NCI-H460 (cell line): ENCODE data around the gene OR2G2. TPM values are rescaled to one million over a fixed set of nuclear protein-coding genes. Genes with fewer than 3 reads are reported as not detected.

Experiments
- small RNA-seq, 2 experiments: library from RNA; depleted of rRNA; stranded (forward); fragments of <200 nt; gene quantifications; one replicate each; pipeline ENCODE3, GENCODE V24; 2014
- total RNA-seq: library from RNA; depleted of rRNA; stranded (reverse); fragments of >200 nt; shearing (Covaris generic); gene quantifications from 2 replicates; pipeline ENCODE4 v1.2.3, GENCODE V29; 2014; rRNA removed

Gene OR2G2
- total RNA-seq, 1 experiment from 2014 or later = not detected

Small RNA genes lying within 50 kb of the gene (small RNA-seq; reads per million reads assigned to genes)
- 0 reads per million in 2 experiments for gene RF00026

Other genes starting within 250 kb of the OR2G2 start
- not detected in 2 replicates for gene NLRP3, start 172.2 kb upstream of the OR2G2 start, total RNA-seq
- not detected in 2 replicates for gene OR2B11, start 130.3 kb upstream of the OR2G2 start, total RNA-seq
- gene OR2C3, start 51.9 kb upstream of the OR2G2 start, total RNA-seq = not detected in 2 replicates
- gene GCSAML, start 39.2 kb upstream of the OR2G2 start, total RNA-seq = not detected in 2 replicates
- not detected in 2 replicates for gene OR2G3, start 17.2 kb downstream of the OR2G2 start, total RNA-seq
- not detected in 2 replicates for gene OR13G1, start 91.4 kb downstream of the OR2G2 start, total RNA-seq
- not detected in 2 replicates for gene OR6F1, start 128.3 kb downstream of the OR2G2 start, total RNA-seq
- gene OR14K1, start 150.3 kb downstream of the OR2G2 start, total RNA-seq = not detected in 2 replicates
- gene OR14A2, start 159.8 kb downstream of the OR2G2 start, total RNA-seq = not detected in 2 replicates
- 0.02 TPM in 1 of 2 replicates, not detected in the other for gene OR1C1, start 172.2 kb downstream of the OR2G2 start, total RNA-seq
- not detected in 2 replicates for gene OR14A16, start 235.8 kb downstream of the OR2G2 start, total RNA-seq